ENCODE data around the gene KAZN. TPM values are rescaled to one million over a fixed set of nuclear protein-coding genes. Genes with fewer than 3 reads are reported as not detected.

The KAZN gene
- total and polyA plus RNA-seq, 2 of the 8 experiments (the other 6 are each of a cell fraction or from before 2014, with no cell fraction given), result 3.7 to 11.8 TPM

- H2BK120ac ChIP-seq (replicated peaks; ENCODE audit: low read depth, low read length), result no peak overlapping the region
- DNase-seq (ENCODE audit: low read depth in 1 of 2, low spot score in 2 of 2), result no peak
- peaks cover 0 to 8% (median 3%) of the 10 kb centered on the region in 4 experiments; a peak in 3 of 7 replicates for H3K27me3 ChIP-seq (replicated peaks in 1 of 4; ENCODE audit: control insufficient read depth in 3 of 4, extremely low read depth in 1 of 4, insufficient read depth in 3 of 4, low read length in 3 of 4)
- H2AK5ac ChIP-seq (ENCODE audit: low read depth, low read length), result no peak overlapping the region
- H3K4ac ChIP-seq (replicated peaks; ENCODE audit: insufficient read length, low read depth, low read length), result no peak overlapping the region
- H3K14ac ChIP-seq (ENCODE audit: insufficient read length), result no peak overlapping the region
- H4K8ac ChIP-seq (ENCODE audit: extremely low read depth, insufficient read depth, low read length), result no peak overlapping the region
- no peak for FAIRE-seq
- no peaks in the 10 kb centered on the region for H3K9me3 ChIP-seq (ENCODE audit: insufficient read depth in 2 of 2, low read depth in 1 of 2, low read length in 1 of 2)
- no peak overlapping the region for H4K91ac ChIP-seq (replicated peaks; ENCODE audit: insufficient read length, low read length)
- POLR2A ChIA-PET (ENCODE audit: partially characterized antibody), result no interaction called here
- no peak overlapping the region for H3K23ac ChIP-seq (ENCODE audit: insufficient read length)
- no peak overlapping the region for H2AFZ ChIP-seq (ENCODE audit: low read length)
- no peaks in the 10 kb centered on the region for H3K36me3 ChIP-seq (ENCODE audit: control insufficient read depth in 2 of 4, insufficient read depth in 4 of 4, low read length in 3 of 4)
- peaks cover 17 to 26% (median 25%) of the 10 kb centered on the region in 4 experiments for H3K4me1 ChIP-seq (replicated peaks in 1 of 4; ENCODE audit: control insufficient read depth in 3 of 4, insufficient read depth in 4 of 4, low read length in 3 of 4)
- H3K27ac ChIP-seq (ENCODE audit: low read depth, low read length), result no peak overlapping the region
- H3K79me1 ChIP-seq (ENCODE audit: low read depth, low read length), result no peaks in the 10 kb centered on the region; the same call in 1 of the 2 replicates
- H4K20me1 ChIP-seq (replicated peaks in 1 of 2; ENCODE audit: control insufficient read depth in 1 of 2, insufficient read depth in 2 of 2, low read length in 2 of 2), result no peaks in the 10 kb centered on the region
- H2BK15ac ChIP-seq (ENCODE audit: low read length), result no peak overlapping the region
- H3K9ac ChIP-seq (replicated peaks in 1 of 4; ENCODE audit: extremely low read depth in 1 of 4, low read depth in 3 of 4, low read length in 3 of 4), result no peak overlapping the region
- H3K4me2 ChIP-seq (ENCODE audit: insufficient read depth in 1 of 2, low read depth in 2 of 2, low read length in 2 of 2), result peak overlapping the region in 1 of 2 experiments; percentile 47; a peak in 1 of 4 replicates
- WGBS, 2 experiments (ENCODE audit: extremely low coverage in 1 of 2, insufficient coverage in 1 of 2, insufficient read length in 1 of 2, insufficient replicate concordance in 2 of 2, low coverage in 1 of 2, low lambda C conversion rate in 2 of 2, missing lambda C conversion rate in 1 of 2), result 77% methylated on average over 2 of the region's 2 CpGs; no CpG with 5 or more reads in 1 of the 2 experiments
- H3K23me2 ChIP-seq (ENCODE audit: low read depth, low read length), result no peaks in the 10 kb centered on the region; the same call in 1 of the 2 replicates
- no peak overlapping the region for H2BK12ac ChIP-seq (ENCODE audit: low read depth, low read length)
- no peak overlapping the region for H4K5ac ChIP-seq (ENCODE audit: insufficient read length, low read depth, low read length)
- CTCF ChIA-PET (ENCODE audit: partially characterized antibody), result interaction anchor here (1.0 to 1.6 kb wide), 3 partner anchors 9 to 285 kb away, joined by 3 to 6 read pairs (median 6); no protein-coding TSS in a partner anchor
- no peak overlapping the region for H3K4me3 ChIP-seq (ENCODE audit: extremely low read depth in 1 of 4, insufficient read depth in 2 of 4, low read depth in 3 of 4, low read length in 4 of 4)
- H3K56ac ChIP-seq (replicated peaks; ENCODE audit: insufficient read length, low read depth, low read length), result no peak overlapping the region
- no peak overlapping the region for H2BK5ac ChIP-seq (ENCODE audit: low read depth, low read length)
- no peaks in the 10 kb centered on the region for H3K79me2 ChIP-seq (ENCODE audit: control insufficient read depth in 1 of 2, insufficient read depth in 2 of 2, low read length in 2 of 2)
- 0 out of 2 replicates have a peak overlapping the region, but pooled peaks have one; percentile 25 for H2BK20ac ChIP-seq (ENCODE audit: low read length)
- no peak overlapping the region for H3K18ac ChIP-seq (ENCODE audit: extremely low read depth, low read length)
- TF ChIP-seq RXRA (IDR thresholded peaks at IDR 0.05; ENCODE audit: insufficient read depth, low read depth, low read length), result no peak
- TF ChIP-seq EZH2 (IDR thresholded peaks at IDR 0.05; ENCODE audit: low read depth, low read length, severe bottlenecking), result no peak
- TF ChIP-seq FOSL1 (IDR thresholded peaks at IDR 0.05; ENCODE audit: insufficient read depth, low read depth, low read length), result no peak
- no peak for TF ChIP-seq BCL11A (IDR thresholded peaks at IDR 0.05; ENCODE audit: low read depth in 2 of 2, low read length in 2 of 2)
- no peak for TF ChIP-seq CREB1 (IDR thresholded peaks at IDR 0.05)
- no peak for TF ChIP-seq POLR2A (IDR thresholded peaks at IDR 0.05; ENCODE audit: control extremely low read depth in 1 of 2, low read depth in 2 of 2, low read length in 2 of 2)
- TF ChIP-seq JUN (IDR thresholded peaks at IDR 0.05; ENCODE audit: low read depth, low read length), result no peak
- TF ChIP-seq SP2 (IDR thresholded peaks at IDR 0.05; ENCODE audit: low read length), result no peak
- no peak for TF ChIP-seq POU5F1 (IDR thresholded peaks at IDR 0.05; ENCODE audit: low read depth, low read length)
- no peak for TF ChIP-seq CTBP2 (IDR thresholded peaks at IDR 0.05; ENCODE audit: borderline replicate concordance, insufficient read depth, insufficient read length, low read length)
- no peak for TF ChIP-seq BACH1 (IDR thresholded peaks at IDR 0.05; ENCODE audit: low read length)
- no peak for TF ChIP-seq HDAC6 (IDR thresholded peaks at IDR 0.05; ENCODE audit: low read depth, low read length)
- no peak for TF ChIP-seq SP1 (IDR thresholded peaks at IDR 0.05; ENCODE audit: low read depth, low read length)
- no peak for TF ChIP-seq SAP30 (IDR thresholded peaks at IDR 0.05; ENCODE audit: insufficient read depth, insufficient replicate concordance, low read length)
- TF ChIP-seq, protein P1, sequence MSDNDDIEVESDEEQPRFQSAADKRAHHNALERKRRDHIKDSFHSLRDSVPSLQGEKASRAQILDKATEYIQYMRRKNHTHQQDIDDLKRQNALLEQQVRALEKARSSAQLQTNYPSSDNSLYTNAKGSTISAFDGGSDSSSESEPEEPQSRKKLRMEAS (IDR thresholded peaks at IDR 0.05), result no peak
These were observed 143.0 kb downstream of the KAZN start for GRCh38 chr1:14741532-14741931.
